Measurements from ENCODE around the gene HSPA1B. TPM values are rescaled to one million over a fixed set of nuclear protein-coding genes. Genes with fewer than 3 reads are reported as not detected.
A peak's percentile ranks its signal among the peaks of the same experiment; 100 is the strongest.
"Not testable (repeated sequence)": the region's sequence is repeated elsewhere in the genome, so short reads cannot be mapped to it uniquely, and the experiment has no call there.

Gene HSPA1B
- polyA plus RNA-seq, 1 of the 3 experiments (the other 2 are of a cell fraction) = 96.3 TPM

GRCh38 chr6:31806470-31807272 is 20.9 kb upstream of the HSPA1B start, which contains the start of gene LSM2 (continued):
- TF ChIP-seq TEAD4 (IDR thresholded peaks at IDR 0.05; ENCODE audit: borderline replicate concordance, insufficient read depth) (no peak), FOXJ3 (CRISPR knock-in tag; IDR thresholded peaks at IDR 0.05) (no peak), REST (IDR thresholded peaks at IDR 0.05; ENCODE audit: low read depth, low read length) (no peak), FOSL2 (IDR thresholded peaks at IDR 0.05; ENCODE audit: borderline replicate concordance, low read depth) (no peak), RAD21 (IDR thresholded peaks at IDR 0.05; ENCODE audit: low read length) (no peak), USF1 (IDR thresholded peaks at IDR 0.05; ENCODE audit: borderline replicate concordance, low read depth) (no peak), NRF1 (IDR thresholded peaks at IDR 0.05; ENCODE audit: low read depth, low read length) (peak; percentile 80)

GRCh38 chr6:31808599-31808998 is 18.9 kb upstream of the HSPA1B start:
- H3K36me3 ChIP-seq (replicated peaks in 1 of 2; ENCODE audit: control insufficient read depth in 1 of 2, insufficient read depth in 2 of 2, low read length in 1 of 2); H3K4me3 ChIP-seq (ENCODE audit: low read depth in 2 of 2, low read length in 1 of 2); H2AFZ ChIP-seq (ENCODE audit: low read depth); H3K27me3 ChIP-seq (ENCODE audit: insufficient read depth); DNase-seq; H3K9me3 ChIP-seq; H4K20me1 ChIP-seq (ENCODE audit: insufficient read depth); H3K9me2 ChIP-seq; H3K27ac ChIP-seq (ENCODE audit: low read depth in 2 of 2, low read length in 1 of 2); H3K9ac ChIP-seq; H3K4me2 ChIP-seq; H3K4me1 ChIP-seq (ENCODE audit: control insufficient read depth in 1 of 2, insufficient read depth in 2 of 2, low read depth in 1 of 2, low read length in 1 of 2): not testable (repeated sequence)
- CTCF ChIA-PET = interaction anchor here (3.1 kb wide), 1 partner anchor 79 kb away, joined by 14 read pairs; the partner anchor contains the start of gene DDAH2
- H3F3A ChIP-seq (replicated peaks; ENCODE audit: insufficient read depth) = peaks cover 11% of the 10 kb centered on the region
- 94% methylated on average over 10 of the region's 10 CpGs for WGBS (ENCODE audit: low lambda C conversion rate)
- POLR2A ChIA-PET = interaction anchor here (0.7 to 0.8 kb wide), 2 partner anchors 13 to 81 kb away, joined by 3 to 4 read pairs; partner anchors contain the start of gene VARS1
- H3K79me2 ChIP-seq (ENCODE audit: insufficient read depth) = peaks cover 27% of the 10 kb centered on the region

GRCh38 chr6:31811645-31812044 is 15.9 kb upstream of the HSPA1B start:
- no peak overlapping the region for H3K9ac ChIP-seq
- H3K27ac ChIP-seq (ENCODE audit: low read depth in 2 of 2, low read length in 1 of 2) = no peak overlapping the region
- H3K4me1 ChIP-seq (ENCODE audit: control insufficient read depth in 1 of 2, insufficient read depth in 2 of 2, low read depth in 1 of 2, low read length in 1 of 2) = peaks cover 4 to 6% of the 10 kb centered on the region in 2 experiments; a peak in 2 of 4 replicates
- WGBS (ENCODE audit: low lambda C conversion rate) = 94% methylated on average over 12 of the region's 12 CpGs
- ChIA-PET CTCF (interaction anchor here (1.0 to 4.5 kb wide), 4 partner anchors 16 to 266 kb away, joined by 3 to 27 read pairs (median 8); partner anchors contain the start of genes ATP6V1G2 and VARS1), POLR2A (interaction anchor here (0.6 kb wide), 1 partner anchor 319 kb away, joined by 5 read pairs; no protein-coding TSS in a partner anchor)
- H3F3A ChIP-seq (replicated peaks; ENCODE audit: insufficient read depth) = peaks cover 19% of the 10 kb centered on the region
- no peaks in the 10 kb centered on the region for H3K9me2 ChIP-seq
- H3K27me3 ChIP-seq (ENCODE audit: insufficient read depth) = no peaks in the 10 kb centered on the region
- H3K4me3 ChIP-seq (ENCODE audit: low read depth in 2 of 2, low read length in 1 of 2) = no peak overlapping the region
- H3K4me2 ChIP-seq = no peak overlapping the region
- DNase-seq = no peak
- H4K20me1 ChIP-seq (ENCODE audit: insufficient read depth) = no peaks in the 10 kb centered on the region
- no peaks in the 10 kb centered on the region for H3K36me3 ChIP-seq (replicated peaks in 1 of 2; ENCODE audit: control insufficient read depth in 1 of 2, insufficient read depth in 2 of 2, low read length in 1 of 2)
- no peaks in the 10 kb centered on the region for H3K79me2 ChIP-seq (ENCODE audit: insufficient read depth)
- H2AFZ ChIP-seq (ENCODE audit: low read depth) = no peak overlapping the region; the same call in 1 of the 2 replicates
- no peaks in the 10 kb centered on the region for H3K9me3 ChIP-seq
- no peak for TF ChIP-seq NFIC (IDR thresholded peaks at IDR 0.05; ENCODE audit: borderline replicate concordance)
- TF ChIP-seq REST (IDR thresholded peaks at IDR 0.05; ENCODE audit: low read depth, low read length) = no peak
- no peak for TF ChIP-seq YY1 (IDR thresholded peaks at IDR 0.05; ENCODE audit: low read depth)
- no peak for TF ChIP-seq EP300 (IDR thresholded peaks at IDR 0.05; ENCODE audit: borderline replicate concordance in 1 of 2, low read depth in 1 of 2, low read length in 1 of 2)
- no peak for TF ChIP-seq RCOR1 (IDR thresholded peaks at IDR 0.05; ENCODE audit: low read length)
- TF ChIP-seq JUND (IDR thresholded peaks at IDR 0.05) = no peak
- TF ChIP-seq FOXM1 (IDR thresholded peaks at IDR 0.05; ENCODE audit: low read depth) = no peak
- TF ChIP-seq TEAD4 (IDR thresholded peaks at IDR 0.05; ENCODE audit: borderline replicate concordance, insufficient read depth) = no peak
- TF ChIP-seq ELF1 (IDR thresholded peaks at IDR 0.05) = no peak
- TF ChIP-seq CHD2 (IDR thresholded peaks at IDR 0.05; ENCODE audit: low read length, partially characterized antibody) = no peak
- TF ChIP-seq MEF2A (IDR thresholded peaks at IDR 0.05; ENCODE audit: borderline replicate concordance, low read depth) = no peak
- TF ChIP-seq RXRA (IDR thresholded peaks at IDR 0.05; ENCODE audit: borderline replicate concordance, low read depth) = no peak
